ENCODE measurements around the gene FUCA1. TPM values are rescaled to one million over a fixed set of nuclear protein-coding genes. Genes with fewer than 3 reads are reported as not detected.

The FUCA1 gene
- total and polyA plus RNA-seq, 12 donors, result 10.6 to 34.0 (median 14.8) TPM

- 79 to 84% methylated on average over 16 of the region's 16 CpGs for WGBS, 2 donors
- peaks cover 10 to 39% (median 31%) of the 10 kb centered on the region in 9 donors for H3K4me1 ChIP-seq
- intact Hi-C loops (cut with DNase I), result no loop called here
Measured at GRCh38 chr1:23795676-23796465, 72.2 kb downstream of the FUCA1 start.

More at GRCh38 chr1:23795676-23796465, 72.2 kb downstream of the FUCA1 start:
- H3K27me3 ChIP-seq, result no peaks in the 10 kb centered on the region
- H3K9me3 ChIP-seq, result no peaks in the 10 kb centered on the region
- no peak for ATAC-seq
- no peak overlapping the region for H3K27ac ChIP-seq
- H3K4me3 ChIP-seq, result no peak overlapping the region
- TF ChIP-seq CTCF (IDR thresholded peaks at IDR 0.05), result no peak
- DNase-seq, result no peak
- H3K36me3 ChIP-seq, result peaks cover 0 to 55% (median 8%) of the 10 kb centered on the region in 9 donors

Other genes with a start within 250 kb of the FUCA1 start
- gene RPL11, start 176.5 kb downstream of the FUCA1 start, total RNA-seq, result 100 to 1,000 TPM; 577 to 756 (median 612) TPM
- gene RPL11, start 176.5 kb downstream of the FUCA1 start, polyA plus RNA-seq, result 1,000 to 10,000 TPM; 1,463 to 2,166 TPM
- gene ELOA, start 124.8 kb downstream of the FUCA1 start, total RNA-seq, result 10 to 100 TPM; 28.3 to 39.0 (median 34.3) TPM
- gene ELOA, start 124.8 kb downstream of the FUCA1 start, polyA plus RNA-seq, result 10 to 100 TPM; 11.2 to 14.9 TPM
- 10 to 100 TPM; 37.6 to 52.8 (median 43.3) TPM for gene PITHD1, start 89.9 kb downstream of the FUCA1 start, total RNA-seq
- gene PITHD1, start 89.9 kb downstream of the FUCA1 start, polyA plus RNA-seq, result 10 to 100 TPM; 25.3 to 71.7 TPM
- 10 to 100 TPM; 22.0 to 31.9 (median 27.0) TPM for gene LYPLA2, start 77.1 kb downstream of the FUCA1 start, total RNA-seq
- 10 to 100 TPM; 25.8 to 54.5 TPM for gene LYPLA2, start 77.1 kb downstream of the FUCA1 start, polyA plus RNA-seq
- 10 to 100 TPM in 2 of 10 donors, 1 to 10 TPM in 8; 5.3 to 14.1 (median 7.9) TPM for gene GALE, start 67.5 kb downstream of the FUCA1 start, total RNA-seq
- 10 to 100 TPM; 14.9 to 22.2 TPM for gene GALE, start 67.5 kb downstream of the FUCA1 start, polyA plus RNA-seq
- gene HMGCL, start 42.9 kb downstream of the FUCA1 start, total RNA-seq, result 10 to 100 TPM; 27.8 to 44.3 (median 40.1) TPM
- 10 to 100 TPM; 25.7 to 26.9 TPM for gene HMGCL, start 42.9 kb downstream of the FUCA1 start, polyA plus RNA-seq
- under 1 TPM in 1 of 10 donors, not detected in 9; 0.19 TPM for gene CNR2, start 45.1 kb upstream of the FUCA1 start, total RNA-seq
- gene CNR2, start 45.1 kb upstream of the FUCA1 start, polyA plus RNA-seq, result under 1 TPM in 1 of 2 donors, not detected in 1; 0.01 TPM
- 100 to 1,000 TPM in 5 of 10 donors, 10 to 100 TPM in 5; 65.1 to 129 (median 93.8) TPM for gene PNRC2, start 91.5 kb upstream of the FUCA1 start, total RNA-seq
- 10 to 100 TPM; 58.4 to 60.6 TPM for gene PNRC2, start 91.5 kb upstream of the FUCA1 start, polyA plus RNA-seq
- 10 to 100 TPM; 40.7 to 65.8 (median 52.8) TPM for gene SRSF10, start 112.0 kb upstream of the FUCA1 start, total RNA-seq
- 10 to 100 TPM; 32.9 to 70.2 TPM for gene SRSF10, start 112.0 kb upstream of the FUCA1 start, polyA plus RNA-seq
- 100 to 1,000 TPM; 285 to 428 (median 328) TPM for gene MYOM3, start 243.8 kb upstream of the FUCA1 start, total RNA-seq
- gene MYOM3, start 243.8 kb upstream of the FUCA1 start, polyA plus RNA-seq, result 100 to 1,000 TPM in 1 of 2 donors, 10 to 100 TPM in 1; 85.3 to 293 TPM

All from heart right ventricle (tissue), 16 donors.